Gastrocnemius medialis (tissue), 4 donors: Measurements from ENCODE around the gene MYO1D. TPM values are rescaled to one million over a fixed set of nuclear protein-coding genes. Genes with fewer than 3 reads are reported as not detected.

Experiments used
- ATAC-seq, 2 donors: fragments of 150-250 bp; one replicate each; pipeline ENCODE4 v1.9.1; 2016
- DNase-seq, 2 donors: peaks; one replicate each; pipeline ENCODE4 v3.0.0-alpha.2; 2019
- H3K27ac ChIP-seq, 4 donors: fragments of 200-600 bp; sonication (generic); 1 replicate in 1 of 4; 2 replicates in 3 of 4; pipeline ENCODE4 v1.5.1; 2016 to 2018; ENCODE audit warnings: mild to moderate bottlenecking in 2 of 4, moderate library complexity in 1 of 4
- H3K27me3 ChIP-seq, 3 donors: fragments of 200-600 bp; sonication (generic) in 2 of 3; 1 replicate in 1 of 3; 2 replicates in 2 of 3; pipeline versions ENCODE4 v1.5.1 to v1.6.0; 2016 to 2019; ENCODE audit warnings: mild to moderate bottlenecking in 1 of 3, moderate library complexity in 1 of 3
- H3K36me3 ChIP-seq, 2 donors: fragments of 200-600 bp; sonication (generic) in 1 of 2; one replicate each; pipeline ENCODE4 v1.5.1; 2017 to 2018
- H3K4me1 ChIP-seq, 2 donors: fragments of 200-600 bp; sonication (generic) in 1 of 2; one replicate each; pipeline ENCODE4 v1.5.1; 2016 to 2017; ENCODE audit warnings: mild to moderate bottlenecking in 2 of 2
- H3K4me3 ChIP-seq, 4 donors: fragments of 200-600 bp; sonication (generic) in 3 of 4; 1 replicate in 1 of 4; 2 replicates in 3 of 4; pipeline ENCODE4 v1.5.1; 2016 to 2019; ENCODE audit warnings: mild to moderate bottlenecking in 2 of 4
- H3K9me3 ChIP-seq, 3 donors: fragments of 200-600 bp; sonication (generic) in 2 of 3; 1 replicate in 1 of 3; 2 replicates in 2 of 3; pipeline ENCODE4 v1.5.1; 2016 to 2019
- CTCF ChIP-seq, 5 experiments: fragments of 450-650 bp in 3 of 5; fragments of 200-600 bp in 2 of 5; sonication (generic) in 2 of 5; IDR thresholded peaks in 4 of 5; conservative IDR thresholded peaks in 1 of 5; 1 replicate in 4 of 5; 2 replicates in 1 of 5; pipeline ENCODE4 v1.5.1; 2016 to 2019; ENCODE audit warnings: antibody characterized with exemption in 5 of 5, mild to moderate bottlenecking in 3 of 5, moderate library complexity in 3 of 5
- POLR2A ChIP-seq, 2 donors: fragments of 450-650 bp; IDR thresholded peaks; one replicate each; pipeline ENCODE4 v1.6.1; 2017; ENCODE audit warnings: antibody characterized with exemption in 2 of 2, mild to moderate bottlenecking in 2 of 2, moderate library complexity in 2 of 2
- in situ Hi-C, 4 donors: fragments of 200-750 bp; cut with MboI; loops; one replicate each; pipeline versions ENCODE4 v1.15.0 to v1.8.0; 2017; ENCODE audit warnings: low sequenced_read_pairs in 4 of 4
- intact Hi-C: fragments of 100-400 bp; cut with DNase I; formaldehyde crosslinking; loops from one replicate; pipeline ENCODE4 v1.15.1; 2023; ENCODE audit warnings: low total_unique reads
- total RNA-seq, 4 donors: library from RNA; depleted of rRNA; stranded (reverse); fragments of >200 nt; gene quantifications; one replicate each; pipeline versions ENCODE4 v1.1.0 to v1.2.3, GENCODE V29; 2016

MYO1D gene
- total RNA-seq, 4 donors from 2014 or later: 5.8 to 20.1 (median 7.8) TPM

DNA sequence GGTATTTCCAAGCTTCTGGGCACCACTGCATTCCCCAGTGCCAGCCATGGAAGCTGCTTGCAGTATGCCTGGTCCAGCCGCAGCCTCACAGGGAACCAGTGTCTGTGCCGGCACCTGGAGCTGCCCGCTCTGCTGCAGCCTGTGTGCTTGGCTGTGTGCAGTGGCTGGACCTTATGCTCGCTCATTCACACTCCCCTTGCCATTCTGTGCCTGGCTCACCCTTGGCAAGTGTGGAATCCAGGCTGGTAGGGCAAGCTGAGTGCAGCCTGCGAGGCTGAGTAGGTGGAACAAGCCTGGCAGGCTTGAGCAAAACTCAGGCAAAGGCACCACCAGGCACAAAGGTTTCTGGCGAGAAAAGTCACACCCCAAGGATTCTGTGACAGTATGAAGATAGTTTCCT lies 144.0 kb downstream of the MYO1D start:
- no peak for TF ChIP-seq POLR2A (IDR thresholded peaks at IDR 0.05)
- no peak for TF ChIP-seq CTCF (IDR thresholded peaks at IDR 0.05 in 4 of 5, conservative IDR thresholded peaks at IDR 0.05 in 1 of 5)
- no peaks in the 10 kb centered on the region for H3K27me3 ChIP-seq
- no peak overlapping the region for H3K4me3 ChIP-seq
- H3K27ac ChIP-seq: no peak overlapping the region
- H3K9me3 ChIP-seq: no peaks in the 10 kb centered on the region
- H3K4me1 ChIP-seq: no peaks in the 10 kb centered on the region
- intact Hi-C loops (no loop called here), in situ Hi-C loops (no loop called here)
- no peak for ATAC-seq
- no peaks in the 10 kb centered on the region for H3K36me3 ChIP-seq
- no peak for DNase-seq

GRCh38 chr17:32732296-32732642 lies 144.7 kb downstream of the MYO1D start:
- intact Hi-C loops: no loop called here
- DNase-seq (no peak), ATAC-seq (no peak)
- Histone ChIP-seq H3K36me3 (no peaks in the 10 kb centered on the region), H3K27me3 (no peaks in the 10 kb centered on the region), H3K9me3 (no peaks in the 10 kb centered on the region), H3K4me1 (no peaks in the 10 kb centered on the region), H3K27ac (no peak overlapping the region), H3K4me3 (no peak overlapping the region)
- TF ChIP-seq CTCF (IDR thresholded peaks at IDR 0.05 in 4 of 5, conservative IDR thresholded peaks at IDR 0.05 in 1 of 5) (no peak), POLR2A (IDR thresholded peaks at IDR 0.05) (no peak)
- in situ Hi-C loops: no loop called here

DNA sequence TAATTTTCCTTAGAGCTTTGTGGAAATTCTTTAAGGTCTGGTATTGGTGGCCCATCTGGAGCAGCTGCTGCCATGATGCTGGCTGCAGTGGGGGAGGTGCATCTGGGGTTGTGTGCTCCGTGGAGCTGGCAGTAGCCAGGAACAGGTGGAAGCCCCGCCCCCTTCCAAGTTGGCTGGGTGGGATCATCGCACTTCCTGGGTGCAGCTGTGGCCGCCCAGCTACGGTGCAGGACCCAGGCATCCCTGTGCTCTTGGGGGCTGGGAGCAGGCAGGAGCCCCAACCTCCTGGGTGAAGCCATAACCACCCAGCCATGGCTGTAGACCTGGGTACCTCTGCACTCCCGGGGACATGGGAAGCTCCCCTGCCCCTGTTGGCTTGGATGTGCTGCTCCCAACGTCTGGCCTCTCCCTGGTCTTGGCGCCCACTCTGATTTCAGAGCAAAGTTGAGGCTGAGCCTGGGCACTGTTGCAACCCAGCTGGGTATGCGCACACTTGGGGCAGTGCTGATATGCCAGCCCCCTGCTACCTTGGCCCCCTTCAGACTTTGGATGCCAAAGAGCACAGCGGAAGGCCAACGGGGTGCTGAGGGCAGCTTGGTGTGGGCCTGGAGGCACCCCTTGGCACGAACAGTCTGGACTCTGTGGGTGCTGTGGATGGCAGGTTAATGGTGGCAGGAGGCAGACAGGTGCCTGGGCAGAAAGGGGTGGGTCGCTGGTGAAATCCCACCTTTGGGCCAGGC lies 145.2 kb downstream of the MYO1D start:
- Histone ChIP-seq H3K4me1 (no peaks in the 10 kb centered on the region), H3K9me3 (no peaks in the 10 kb centered on the region), H3K27me3 (no peaks in the 10 kb centered on the region), H3K36me3 (no peaks in the 10 kb centered on the region), H3K4me3 (no peak overlapping the region), H3K27ac (no peak overlapping the region)
- intact Hi-C loops (no loop called here), in situ Hi-C loops (no loop called here)
- TF ChIP-seq CTCF (IDR thresholded peaks at IDR 0.05 in 4 of 5, conservative IDR thresholded peaks at IDR 0.05 in 1 of 5) (no peak), POLR2A (IDR thresholded peaks at IDR 0.05) (no peak)
- DNase-seq: no peak
- no peak for ATAC-seq

DNA sequence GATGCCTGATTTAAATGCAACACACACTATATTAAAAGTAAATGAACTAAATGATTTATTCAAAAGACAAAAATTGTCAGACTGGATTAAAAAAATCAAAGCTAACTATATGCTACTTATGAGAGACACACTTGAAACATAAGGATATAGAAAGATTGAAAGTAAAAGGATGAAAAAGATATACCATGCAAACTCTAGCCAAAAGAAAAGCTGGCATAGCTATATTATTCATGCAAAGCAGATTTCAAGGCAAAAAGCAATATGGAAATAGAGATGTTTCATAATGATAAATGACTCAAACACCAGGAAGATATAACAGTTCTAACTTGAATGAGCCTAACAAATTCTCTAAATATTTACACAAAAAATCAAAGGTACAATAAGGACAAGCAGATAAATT lies 149.2 kb downstream of the MYO1D start:
- intact Hi-C loops (no loop called here), in situ Hi-C loops (no loop called here)
- DNase-seq: no peak

More for the DNA sequence above, 149.2 kb downstream of the MYO1D start:
- ATAC-seq: no peak
- Histone ChIP-seq H3K4me3 (no peak overlapping the region), H3K4me1 (no peaks in the 10 kb centered on the region), H3K27me3 (no peaks in the 10 kb centered on the region), H3K9me3 (no peaks in the 10 kb centered on the region), H3K27ac (no peak overlapping the region), H3K36me3 (no peaks in the 10 kb centered on the region)
- TF ChIP-seq CTCF (IDR thresholded peaks at IDR 0.05 in 4 of 5, conservative IDR thresholded peaks at IDR 0.05 in 1 of 5): no peak
- TF ChIP-seq POLR2A (IDR thresholded peaks at IDR 0.05): no peak
